K562 (cell line): ENCODE results near the gene CD79A. TPM values are rescaled to one million over a fixed set of nuclear protein-coding genes. Genes with fewer than 3 reads are reported as not detected.
A peak's percentile ranks its signal among the peaks of the same experiment; 100 is the strongest.

Experiments
- ATF1 ChIP-seq, 2 experiments: fragments of 450-650 bp in 1 of 2; IDR thresholded peaks; 2 replicates each; pipeline ENCODE4 v1.6.1; 2016; ENCODE audit warnings: missing compliant biosample characterization in 1 of 2, missing genetic modification characterization in 1 of 2
- CBFA2T2 ChIP-seq: fragments of 450-650 bp; conservative IDR thresholded peaks from 2 replicates; pipeline ENCODE4 v1.6.1; 2017; ENCODE audit warnings: mild to moderate bottlenecking
- CGGBP1 ChIP-seq: fragments of 250-450 bp; sonication (Bioruptor Pico); IDR thresholded peaks from 2 replicates; pipeline ENCODE4 v1.9.0; 2021; ENCODE audit warnings: mild to moderate bottlenecking
- KDM1A ChIP-seq, 2 experiments: fragments of 450-650 bp; IDR thresholded peaks; 2 replicates each; pipeline ENCODE4 v1.6.1; 2016; ENCODE audit warnings: mild to moderate bottlenecking in 2 of 2
- MAFG ChIP-seq: fragments of 450-650 bp; conservative IDR thresholded peaks from 2 replicates; pipeline ENCODE4 v1.6.1; 2016; ENCODE audit warnings: missing genetic modification characterization, missing compliant biosample characterization
- REST ChIP-seq, 2 experiments: fragments of 450-650 bp; formaldehyde crosslinking in 1 of 2; IDR thresholded peaks; 2 replicates each; pipeline versions ENCODE4 v1.4.0 to v1.6.1; 2014 to 2020; ENCODE audit warnings: mild to moderate bottlenecking in 2 of 2, borderline replicate concordance in 1 of 2, low read depth in 1 of 2
- SAFB ChIP-seq: fragments of 200-400 bp; formaldehyde crosslinking; IDR thresholded peaks from 2 replicates; pipeline ENCODE4 v1.6.1; 2017; ENCODE audit warnings: low read depth, low read length, borderline replicate concordance
- U2AF1 ChIP-seq: fragments of 200-400 bp; formaldehyde crosslinking; optimal IDR thresholded peaks from 2 replicates; pipeline ENCODE3; 2017; ENCODE audit warnings: mild to moderate bottlenecking, low read depth, low read length, moderate library complexity
- polyA plus RNA-seq, 8 experiments: library from polyadenylated mRNA; depleted of rRNA in 4 of 8; stranded (reverse) in 5 of 8; unstranded in 3 of 8; fragments of >200 nt; fragmentation: Nextera tagmentation in 2 of 8; fragmentation: Illumina TruSeq in 1 of 8; extraction: Ambion mirVana in 2 of 8; extraction: Trizol in 1 of 8; gene quantifications; 2 replicates each; pipeline versions ENCODE4 v1.2.1 to v1.2.3, GENCODE V29; 2011 to 2014; ENCODE audit warnings: inconsistent platforms in 1 of 8, missing spikeins in 1 of 8
- total RNA-seq, 7 experiments: library from RNA; depleted of rRNA in 6 of 7; stranded (reverse); fragments of >200 nt in 6 of 7; fragmentation: Illumina TruSeq in 2 of 7; extraction: Trizol in 2 of 7; gene quantifications; 2 replicates each; pipeline versions ENCODE4 v1.2.1 to v1.2.3, GENCODE V29; 2011 to 2021; ENCODE audit warnings: low replicate concordance in 1 of 7

The CD79A gene
- total and polyA plus RNA-seq, 9 of the 15 experiments (the other 6 are each of a cell fraction or from before 2014, with no cell fraction given): 0.04 to 0.72 (median 0.17) TPM; not detected in 3

GRCh38 chr19:41928754-41929535 is 51.9 kb downstream of the CD79A start (continued):
- TF ChIP-seq REST (IDR thresholded peaks at IDR 0.05; ENCODE audit: borderline replicate concordance) (no peak), REST (CRISPR knock-in tag; IDR thresholded peaks at IDR 0.05; ENCODE audit: low read depth) (0 out of 2 replicates have a peak, but pooled peaks have one; percentile 24), SAFB (no peak), U2AF1 (no peak), MAFG (no peak), ATF1 (CRISPR knock-in tag; IDR thresholded peaks at IDR 0.05) (no peak), ATF1 (tag; IDR thresholded peaks at IDR 0.05) (peak; percentile 41), CGGBP1 (CRISPR knock-in tag) (no peak), CBFA2T2 (no peak), KDM1A (IDR thresholded peaks at IDR 0.05) (peak in 1 of 2 experiments; percentile 97; a peak in 2 of 4 replicates)
